Measurements from ENCODE around the gene SBF2.

SBF2 gene

DNA sequence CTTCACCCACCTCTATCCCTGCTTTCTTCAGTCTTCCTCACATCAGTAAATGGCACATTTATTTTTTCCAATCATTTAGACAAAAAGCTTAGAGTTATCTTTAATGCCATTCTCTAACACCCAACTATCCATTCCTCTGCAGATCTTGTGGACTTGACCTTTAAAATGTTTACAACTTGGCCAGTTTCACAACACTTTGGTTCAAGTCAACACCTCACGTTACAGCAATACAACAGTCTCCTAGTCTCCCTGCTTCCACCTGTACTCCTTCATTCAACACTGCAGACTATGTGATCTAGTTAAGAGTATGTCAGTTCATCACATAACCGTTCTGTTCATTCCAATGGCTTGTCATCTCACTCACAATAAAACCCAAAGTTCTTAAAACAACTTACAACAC is 325.0 kb downstream of the SBF2 start:
- H4K20me1 ChIP-seq (ENCODE audit: insufficient read depth, low read length) = no peaks in the 10 kb centered on the region
- DNase-seq (no peak), ATAC-seq (ENCODE audit: insufficient read depth, low read depth) (no peak)
- peaks cover 3% of the 10 kb centered on the region; the same call in 1 of the 2 replicates for H3K36me3 ChIP-seq (ENCODE audit: insufficient read depth, low read length)
- no peaks in the 10 kb centered on the region for H3K4me1 ChIP-seq (ENCODE audit: insufficient read depth, low read length)
- no peak overlapping the region for H3K4me3 ChIP-seq (ENCODE audit: low read depth in 1 of 2, low read length in 2 of 2)
- no peak overlapping the region for H2AFZ ChIP-seq (ENCODE audit: low read depth, low read length)
- TF ChIP-seq, protein P1, sequence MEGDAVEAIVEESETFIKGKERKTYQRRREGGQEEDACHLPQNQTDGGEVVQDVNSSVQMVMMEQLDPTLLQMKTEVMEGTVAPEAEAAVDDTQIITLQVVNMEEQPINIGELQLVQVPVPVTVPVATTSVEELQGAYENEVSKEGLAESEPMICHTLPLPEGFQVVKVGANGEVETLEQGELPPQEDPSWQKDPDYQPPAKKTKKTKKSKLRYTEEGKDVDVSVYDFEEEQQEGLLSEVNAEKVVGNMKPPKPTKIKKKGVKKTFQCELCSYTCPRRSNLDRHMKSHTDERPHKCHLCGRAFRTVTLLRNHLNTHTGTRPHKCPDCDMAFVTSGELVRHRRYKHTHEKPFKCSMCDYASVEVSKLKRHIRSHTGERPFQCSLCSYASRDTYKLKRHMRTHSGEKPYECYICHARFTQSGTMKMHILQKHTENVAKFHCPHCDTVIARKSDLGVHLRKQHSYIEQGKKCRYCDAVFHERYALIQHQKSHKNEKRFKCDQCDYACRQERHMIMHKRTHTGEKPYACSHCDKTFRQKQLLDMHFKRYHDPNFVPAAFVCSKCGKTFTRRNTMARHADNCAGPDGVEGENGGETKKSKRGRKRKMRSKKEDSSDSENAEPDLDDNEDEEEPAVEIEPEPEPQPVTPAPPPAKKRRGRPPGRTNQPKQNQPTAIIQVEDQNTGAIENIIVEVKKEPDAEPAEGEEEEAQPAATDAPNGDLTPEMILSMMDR (IDR thresholded peaks at IDR 0.05; ENCODE audit: borderline replicate concordance, extremely low read depth, low read length, poor library complexity, severe bottlenecking) = no peak
- no peak for TF ChIP-seq EZH2 (IDR thresholded peaks at IDR 0.05; ENCODE audit: borderline replicate concordance, low read depth, low read length, severe bottlenecking)
- H3K79me2 ChIP-seq (ENCODE audit: insufficient read depth, low read length) = no peaks in the 10 kb centered on the region
- no peaks in the 10 kb centered on the region for H3K9me3 ChIP-seq (ENCODE audit: insufficient read depth, low read length, severe bottlenecking)
- H3K9ac ChIP-seq (ENCODE audit: low read depth, low read length) = no peak overlapping the region
- H3K27me3 ChIP-seq (ENCODE audit: insufficient read depth, low read length, poor library complexity) = no peaks in the 10 kb centered on the region
- H3K27ac ChIP-seq (ENCODE audit: low read length) = no peak overlapping the region
- H3K4me2 ChIP-seq (ENCODE audit: insufficient read depth, low read length) = no peak overlapping the region

DNA sequence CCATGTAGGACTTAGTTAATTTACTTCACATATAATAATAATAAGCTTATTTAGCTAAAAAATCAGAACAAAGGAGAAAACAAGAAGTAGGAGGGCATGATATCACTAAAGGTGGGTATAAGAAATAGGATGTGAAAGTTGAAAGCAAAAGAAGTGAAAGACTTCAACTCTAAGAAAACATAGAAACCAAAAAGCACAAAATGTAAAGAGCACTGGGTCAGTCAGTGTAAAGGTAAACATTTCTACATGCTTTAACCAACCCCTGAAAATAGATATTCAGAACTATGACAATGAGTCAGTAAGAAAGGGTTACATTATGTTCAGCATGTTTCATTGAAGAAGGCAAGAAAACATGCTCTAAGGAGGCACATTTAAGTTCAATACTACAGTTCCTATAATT is 331.3 kb downstream of the SBF2 start:
- no peak overlapping the region for H2AFZ ChIP-seq (ENCODE audit: low read depth, low read length)
- no peaks in the 10 kb centered on the region for H3K9me3 ChIP-seq (ENCODE audit: insufficient read depth, low read length, severe bottlenecking)
- no peak overlapping the region for H3K9ac ChIP-seq (ENCODE audit: low read depth, low read length)
- DNase-seq (no peak), ATAC-seq (ENCODE audit: insufficient read depth, low read depth) (no peak)
- H3K4me1 ChIP-seq (ENCODE audit: insufficient read depth, low read length) = no peaks in the 10 kb centered on the region
- H3K4me3 ChIP-seq (ENCODE audit: low read depth in 1 of 2, low read length in 2 of 2) = no peak overlapping the region
- no peaks in the 10 kb centered on the region for H3K79me2 ChIP-seq (ENCODE audit: insufficient read depth, low read length)
- H3K4me2 ChIP-seq (ENCODE audit: insufficient read depth, low read length) = no peak overlapping the region
- peaks cover 11% of the 10 kb centered on the region for H3K36me3 ChIP-seq (ENCODE audit: insufficient read depth, low read length)
- TF ChIP-seq, protein P1 (IDR thresholded peaks at IDR 0.05; ENCODE audit: borderline replicate concordance, extremely low read depth, low read length, poor library complexity, severe bottlenecking) = no peak
- no peak for TF ChIP-seq EZH2 (IDR thresholded peaks at IDR 0.05; ENCODE audit: borderline replicate concordance, low read depth, low read length, severe bottlenecking)
- H4K20me1 ChIP-seq (ENCODE audit: insufficient read depth, low read length) = no peaks in the 10 kb centered on the region
- H3K27ac ChIP-seq (ENCODE audit: low read length) = no peak overlapping the region
- no peaks in the 10 kb centered on the region for H3K27me3 ChIP-seq (ENCODE audit: insufficient read depth, low read length, poor library complexity)

DNA sequence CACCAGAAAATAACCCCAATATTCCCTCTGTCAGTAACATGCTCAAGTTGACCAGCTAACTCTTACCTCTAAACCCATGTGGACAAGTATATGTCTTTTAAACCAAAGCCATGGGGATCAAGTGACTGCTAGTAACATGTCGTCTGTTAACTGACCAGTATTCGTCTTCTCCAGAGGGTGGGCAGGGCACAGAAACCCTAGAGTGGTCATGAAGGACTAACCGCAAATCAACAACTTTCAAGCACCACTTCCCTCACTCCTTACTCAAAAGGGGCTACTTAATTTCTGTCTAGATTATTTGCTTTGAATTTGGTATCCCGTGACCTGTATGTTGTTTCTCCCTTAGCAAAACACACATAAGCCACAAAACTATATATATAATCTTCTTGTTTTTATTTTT is 336.9 kb downstream of the SBF2 start:
- no peak overlapping the region for H2AFZ ChIP-seq (ENCODE audit: low read depth, low read length)
- TF ChIP-seq EZH2 (IDR thresholded peaks at IDR 0.05; ENCODE audit: borderline replicate concordance, low read depth, low read length, severe bottlenecking) = no peak
- TF ChIP-seq, protein P1 (IDR thresholded peaks at IDR 0.05; ENCODE audit: borderline replicate concordance, extremely low read depth, low read length, poor library complexity, severe bottlenecking) = no peak

DNA sequence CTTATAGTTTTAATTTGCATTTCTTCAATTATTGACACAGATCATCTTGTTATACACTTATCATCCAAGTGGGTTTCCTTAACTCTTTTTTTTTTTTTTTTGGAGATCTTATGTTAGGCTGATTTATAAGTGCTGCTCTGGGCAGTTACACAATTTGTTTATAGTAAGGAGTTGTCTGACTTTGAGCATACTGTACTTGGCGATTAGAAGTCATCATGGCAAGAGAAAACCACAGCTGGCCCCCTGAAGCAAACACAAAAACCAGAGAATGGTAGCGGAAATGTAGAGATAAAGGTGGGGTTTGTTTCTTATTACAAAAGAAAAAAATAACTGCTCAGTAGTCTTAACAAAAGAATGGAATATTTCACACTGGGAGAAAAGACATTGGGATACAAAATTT is 337.5 kb downstream of the SBF2 start:
- TF ChIP-seq, protein P1 (IDR thresholded peaks at IDR 0.05; ENCODE audit: borderline replicate concordance, extremely low read depth, low read length, poor library complexity, severe bottlenecking) = no peak
- no peak for TF ChIP-seq EZH2 (IDR thresholded peaks at IDR 0.05; ENCODE audit: borderline replicate concordance, low read depth, low read length, severe bottlenecking)

More for the DNA sequence above, 336.9 kb downstream of the SBF2 start:
- no peaks in the 10 kb centered on the region for H3K79me2 ChIP-seq (ENCODE audit: insufficient read depth, low read length)
- no peaks in the 10 kb centered on the region for H4K20me1 ChIP-seq (ENCODE audit: insufficient read depth, low read length)
- DNase-seq (no peak), ATAC-seq (ENCODE audit: insufficient read depth, low read depth) (no peak)
- H3K36me3 ChIP-seq (ENCODE audit: insufficient read depth, low read length) = peaks cover 11% of the 10 kb centered on the region
- no peak overlapping the region for H3K27ac ChIP-seq (ENCODE audit: low read length)
- no peaks in the 10 kb centered on the region for H3K4me1 ChIP-seq (ENCODE audit: insufficient read depth, low read length)
- H3K9ac ChIP-seq (ENCODE audit: low read depth, low read length) = no peak overlapping the region
- H3K4me3 ChIP-seq (ENCODE audit: low read depth in 1 of 2, low read length in 2 of 2) = no peak overlapping the region
- no peaks in the 10 kb centered on the region for H3K9me3 ChIP-seq (ENCODE audit: insufficient read depth, low read length, severe bottlenecking)
- no peaks in the 10 kb centered on the region for H3K27me3 ChIP-seq (ENCODE audit: insufficient read depth, low read length, poor library complexity)
- H3K4me2 ChIP-seq (ENCODE audit: insufficient read depth, low read length) = no peak overlapping the region

More for the DNA sequence above, 337.5 kb downstream of the SBF2 start:
- no peak overlapping the region for H3K9ac ChIP-seq (ENCODE audit: low read depth, low read length)
- no peak for ATAC-seq (ENCODE audit: insufficient read depth, low read depth)
- H2AFZ ChIP-seq (ENCODE audit: low read depth, low read length) = no peak overlapping the region
- no peak overlapping the region for H3K27ac ChIP-seq (ENCODE audit: low read length)
- H3K4me1 ChIP-seq (ENCODE audit: insufficient read depth, low read length) = no peaks in the 10 kb centered on the region
- no peaks in the 10 kb centered on the region for H3K27me3 ChIP-seq (ENCODE audit: insufficient read depth, low read length, poor library complexity)
- DNase-seq = no peak
- H3K9me3 ChIP-seq (ENCODE audit: insufficient read depth, low read length, severe bottlenecking) = no peaks in the 10 kb centered on the region
- H3K4me3 ChIP-seq (ENCODE audit: low read depth in 1 of 2, low read length in 2 of 2) = no peak overlapping the region
- H3K79me2 ChIP-seq (ENCODE audit: insufficient read depth, low read length) = no peaks in the 10 kb centered on the region
- H3K4me2 ChIP-seq (ENCODE audit: insufficient read depth, low read length) = no peak overlapping the region
- no peaks in the 10 kb centered on the region for H4K20me1 ChIP-seq (ENCODE audit: insufficient read depth, low read length)
- peaks cover 11% of the 10 kb centered on the region for H3K36me3 ChIP-seq (ENCODE audit: insufficient read depth, low read length)
